ENCODE data around the gene PAK3. TPM values are rescaled to one million over a fixed set of nuclear protein-coding genes. Genes with fewer than 3 reads are reported as not detected.

PAK3 gene
- total and polyA plus RNA-seq, 2 of the 8 experiments (the other 6 are each of a cell fraction or from before 2014, with no cell fraction given), result 0.80 to 7.2 TPM

GRCh38 chrX:111123606-111124179 is 27.7 kb downstream of the PAK3 start:
- Histone ChIP-seq H3K27ac (ENCODE audit: low read depth, low read length) (no peak overlapping the region), H3K23ac (ENCODE audit: insufficient read length) (no peak overlapping the region), H3K4me1 (replicated peaks in 1 of 4; ENCODE audit: control insufficient read depth in 3 of 4, insufficient read depth in 4 of 4, low read length in 3 of 4) (no peaks in the 10 kb centered on the region), H3K18ac (ENCODE audit: extremely low read depth, low read length) (no peak overlapping the region), H3K56ac (replicated peaks; ENCODE audit: insufficient read length, low read depth, low read length) (no peak overlapping the region), H2BK12ac (ENCODE audit: low read depth, low read length) (no peak overlapping the region), H2BK20ac (ENCODE audit: low read length) (no peak overlapping the region), H3K36me3 (ENCODE audit: control insufficient read depth in 2 of 4, insufficient read depth in 4 of 4, low read length in 3 of 4) (peaks cover 0 to 25% (median 1%) of the 10 kb centered on the region in 4 experiments; a peak in 3 of 8 replicates), H3K4me3 (ENCODE audit: extremely low read depth in 1 of 4, insufficient read depth in 2 of 4, low read depth in 3 of 4, low read length in 4 of 4) (no peak overlapping the region), H4K8ac (ENCODE audit: extremely low read depth, insufficient read depth, low read length) (no peak overlapping the region), H3K4me2 (ENCODE audit: insufficient read depth in 1 of 2, low read depth in 2 of 2, low read length in 2 of 2) (no peak overlapping the region), H4K20me1 (replicated peaks in 1 of 2; ENCODE audit: control insufficient read depth in 1 of 2, insufficient read depth in 2 of 2, low read length in 2 of 2) (no peaks in the 10 kb centered on the region), H4K5ac (ENCODE audit: insufficient read length, low read depth, low read length) (no peak overlapping the region), H2AK5ac (ENCODE audit: low read depth, low read length) (no peak overlapping the region), H3K4ac (replicated peaks; ENCODE audit: insufficient read length, low read depth, low read length) (no peak overlapping the region), H3K9me3 (ENCODE audit: insufficient read depth in 2 of 2, low read depth in 1 of 2, low read length in 1 of 2) (no peaks in the 10 kb centered on the region), H3K9ac (replicated peaks in 1 of 4; ENCODE audit: extremely low read depth in 1 of 4, low read depth in 3 of 4, low read length in 3 of 4) (no peak overlapping the region), H3K27me3 (replicated peaks in 1 of 4; ENCODE audit: control insufficient read depth in 3 of 4, extremely low read depth in 1 of 4, insufficient read depth in 3 of 4, low read length in 3 of 4) (no peaks in the 10 kb centered on the region), H2BK5ac (ENCODE audit: low read depth, low read length) (no peak overlapping the region), H2BK120ac (replicated peaks; ENCODE audit: low read depth, low read length) (no peak overlapping the region), H3K14ac (ENCODE audit: insufficient read length) (no peak overlapping the region), H3K79me2 (ENCODE audit: control insufficient read depth in 1 of 2, insufficient read depth in 2 of 2, low read length in 2 of 2) (no peaks in the 10 kb centered on the region), H2AFZ (ENCODE audit: low read length) (no peak overlapping the region), H2BK15ac (ENCODE audit: low read length) (no peak overlapping the region), H3K79me1 (ENCODE audit: low read depth, low read length) (no peaks in the 10 kb centered on the region), H4K91ac (replicated peaks; ENCODE audit: insufficient read length, low read length) (no peak overlapping the region), H3K23me2 (ENCODE audit: low read depth, low read length) (no peaks in the 10 kb centered on the region)
- CTCF ChIA-PET (ENCODE audit: partially characterized antibody), result no interaction called here
- WGBS, 2 experiments (ENCODE audit: extremely low coverage in 1 of 2, insufficient coverage in 1 of 2, insufficient read length in 1 of 2, insufficient replicate concordance in 2 of 2, low coverage in 1 of 2, low lambda C conversion rate in 2 of 2, missing lambda C conversion rate in 1 of 2), result 88% methylated on average over 2 of the region's 2 CpGs; no CpG with 5 or more reads in 1 of the 2 experiments
- no peak for FAIRE-seq
- POLR2A ChIA-PET (ENCODE audit: partially characterized antibody), result no interaction called here
- no peak for DNase-seq (ENCODE audit: low read depth in 1 of 2, low spot score in 2 of 2)
- TF ChIP-seq PHF8 (conservative IDR thresholded peaks at IDR 0.05; ENCODE audit: low read depth, low read length), result no peak
